ENCODE results near the gene LRP11.

The LRP11 gene

GRCh38 chr6:149771925-149772324 lies 92.2 kb downstream of the LRP11 start:
- no peak for DNase-seq

GRCh38 chr6:149771185-149771584 lies 93.0 kb downstream of the LRP11 start:
- DNase-seq, result no peak

DNA sequence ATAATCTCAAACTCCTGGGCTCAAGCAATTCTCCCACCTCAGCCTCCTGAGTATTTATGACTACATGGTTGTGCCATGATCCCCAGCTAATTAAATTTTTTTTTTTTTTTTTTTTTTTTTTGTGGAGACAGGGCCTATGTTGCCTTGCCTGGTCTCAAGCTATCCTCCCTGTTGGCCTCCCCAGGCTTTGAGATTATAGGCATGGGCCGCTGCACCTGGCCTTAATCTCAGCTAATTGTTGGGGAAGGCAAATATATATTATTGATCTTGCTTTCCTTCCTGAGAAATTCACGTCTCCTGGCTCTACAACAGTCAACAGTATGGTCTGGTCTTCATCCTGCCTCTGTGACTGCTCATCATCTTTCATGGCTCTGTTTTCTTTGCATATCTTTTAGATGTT lies 94.5 kb downstream of the LRP11 start:
- DNase-seq, result no peak
